DMS114 treated with DMSO at 0.1 percent for 48 hours (cell line): ENCODE measurements around the gene SYTL3.
"Not testable (repeated sequence)": the region's sequence is repeated elsewhere in the genome, so short reads cannot be mapped to it uniquely, and the experiment has no call there.

Experiments used
- DNase-seq: peaks from one replicate; lab custom pipeline; 2025; ENCODE audit not compliant: unreplicated experiment; lab: John Stamatoyannopoulos, UW

Gene SYTL3, protein sequence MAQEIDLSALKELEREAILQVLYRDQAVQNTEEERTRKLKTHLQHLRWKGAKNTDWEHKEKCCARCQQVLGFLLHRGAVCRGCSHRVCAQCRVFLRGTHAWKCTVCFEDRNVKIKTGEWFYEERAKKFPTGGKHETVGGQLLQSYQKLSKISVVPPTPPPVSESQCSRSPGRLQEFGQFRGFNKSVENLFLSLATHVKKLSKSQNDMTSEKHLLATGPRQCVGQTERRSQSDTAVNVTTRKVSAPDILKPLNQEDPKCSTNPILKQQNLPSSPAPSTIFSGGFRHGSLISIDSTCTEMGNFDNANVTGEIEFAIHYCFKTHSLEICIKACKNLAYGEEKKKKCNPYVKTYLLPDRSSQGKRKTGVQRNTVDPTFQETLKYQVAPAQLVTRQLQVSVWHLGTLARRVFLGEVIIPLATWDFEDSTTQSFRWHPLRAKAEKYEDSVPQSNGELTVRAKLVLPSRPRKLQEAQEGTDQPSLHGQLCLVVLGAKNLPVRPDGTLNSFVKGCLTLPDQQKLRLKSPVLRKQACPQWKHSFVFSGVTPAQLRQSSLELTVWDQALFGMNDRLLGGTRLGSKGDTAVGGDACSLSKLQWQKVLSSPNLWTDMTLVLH

GRCh38 chr6:158649289-158650143, at the start of gene SYTL3:
Gene SYTL3, plus strand, starts transcription at chr6:158650054. Its CDS starts 13,215 bp downstream, at chr6:158663269.
- DNase-seq = no peak

- no peak for DNase-seq
These were observed 46.4 kb upstream of the SYTL3 start for GRCh38 chr6:158603261-158604047.

DNA sequence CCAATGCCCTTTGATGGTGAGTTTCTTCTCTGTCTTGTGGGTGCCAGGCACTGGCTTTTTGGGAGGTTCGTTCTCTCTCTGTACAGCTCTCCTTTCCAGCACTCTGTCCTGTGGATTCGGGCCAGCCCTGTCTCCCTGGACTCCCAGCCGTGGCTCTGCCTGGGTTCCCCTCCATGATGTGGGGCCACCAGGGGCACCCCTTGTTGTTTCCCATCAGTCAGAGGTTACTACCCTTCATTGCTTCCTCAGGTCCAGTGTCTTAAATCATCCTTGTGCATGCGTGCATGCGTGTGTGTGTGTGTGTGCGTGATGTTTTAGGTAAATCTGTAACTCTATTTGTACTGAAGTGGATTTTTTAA, 45.8 kb upstream of the SYTL3 start:
- no peak for DNase-seq

- peak; percentile 27 for DNase-seq
These were observed 44.5 kb upstream of the SYTL3 start for GRCh38 chr6:158605266-158605878.

DNA sequence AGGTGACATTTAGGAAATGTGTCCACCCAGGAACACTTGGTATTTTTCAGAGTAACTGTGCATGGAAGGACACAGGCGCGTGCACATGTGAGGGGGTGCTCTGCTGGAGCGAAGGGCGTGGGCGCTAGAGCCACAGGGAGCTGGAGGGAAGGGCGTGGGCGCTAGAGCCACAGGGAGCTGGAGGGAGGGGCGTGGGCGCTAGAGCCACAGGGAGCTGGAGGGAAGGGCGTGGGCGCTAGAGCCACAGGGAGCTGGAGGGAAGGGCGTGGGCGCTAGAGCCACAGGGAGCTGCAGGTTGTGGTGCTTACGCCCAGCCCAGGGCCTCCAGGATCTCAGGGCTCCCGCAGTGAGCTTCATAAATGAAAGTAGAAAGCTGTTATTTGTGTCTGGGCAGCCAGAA, 43.8 kb upstream of the SYTL3 start:
- DNase-seq = not testable (repeated sequence)

GRCh38 chr6:158606935-158607334, 42.9 kb upstream of the SYTL3 start:
- DNase-seq = no peak

DNA sequence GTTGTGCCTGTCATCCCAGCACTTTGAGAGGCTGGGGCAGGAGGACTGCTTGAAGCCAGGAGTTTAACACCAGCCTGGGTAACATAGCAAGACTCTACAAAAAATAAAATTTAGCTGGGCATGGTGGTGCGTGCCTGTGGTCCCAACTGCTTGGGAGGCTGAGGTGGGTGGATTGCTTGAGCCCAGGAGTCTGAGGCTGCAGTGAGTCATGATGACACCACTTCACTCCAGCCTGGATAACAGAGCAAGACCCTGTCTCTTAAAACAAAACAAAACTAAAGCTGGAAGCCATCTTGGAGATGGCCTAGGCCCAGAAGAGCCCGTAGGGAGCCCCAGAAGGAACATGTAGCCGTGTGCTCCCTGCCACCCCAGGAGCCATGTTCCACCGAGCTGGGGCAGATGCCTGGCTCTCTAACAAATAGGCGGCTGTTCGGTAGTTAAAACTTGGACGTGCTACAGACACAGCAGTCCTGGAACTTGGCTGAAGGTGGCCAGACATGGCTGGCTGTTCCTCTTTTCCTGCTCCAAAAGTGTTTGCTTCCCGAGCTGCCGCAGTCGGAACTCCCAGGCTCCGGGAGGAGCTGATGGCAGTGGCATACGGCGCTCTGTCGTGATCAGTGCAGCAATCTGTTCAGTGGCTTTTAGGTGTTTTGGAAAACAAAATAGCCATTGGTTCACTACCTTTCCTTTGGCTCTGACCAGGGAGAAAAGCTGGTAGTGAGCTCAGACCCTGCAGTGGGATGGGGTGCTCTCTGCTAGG, 42.3 kb upstream of the SYTL3 start:
- DNase-seq = no peak

GRCh38 chr6:158608221-158608620, 41.6 kb upstream of the SYTL3 start:
- DNase-seq = no peak

DNA sequence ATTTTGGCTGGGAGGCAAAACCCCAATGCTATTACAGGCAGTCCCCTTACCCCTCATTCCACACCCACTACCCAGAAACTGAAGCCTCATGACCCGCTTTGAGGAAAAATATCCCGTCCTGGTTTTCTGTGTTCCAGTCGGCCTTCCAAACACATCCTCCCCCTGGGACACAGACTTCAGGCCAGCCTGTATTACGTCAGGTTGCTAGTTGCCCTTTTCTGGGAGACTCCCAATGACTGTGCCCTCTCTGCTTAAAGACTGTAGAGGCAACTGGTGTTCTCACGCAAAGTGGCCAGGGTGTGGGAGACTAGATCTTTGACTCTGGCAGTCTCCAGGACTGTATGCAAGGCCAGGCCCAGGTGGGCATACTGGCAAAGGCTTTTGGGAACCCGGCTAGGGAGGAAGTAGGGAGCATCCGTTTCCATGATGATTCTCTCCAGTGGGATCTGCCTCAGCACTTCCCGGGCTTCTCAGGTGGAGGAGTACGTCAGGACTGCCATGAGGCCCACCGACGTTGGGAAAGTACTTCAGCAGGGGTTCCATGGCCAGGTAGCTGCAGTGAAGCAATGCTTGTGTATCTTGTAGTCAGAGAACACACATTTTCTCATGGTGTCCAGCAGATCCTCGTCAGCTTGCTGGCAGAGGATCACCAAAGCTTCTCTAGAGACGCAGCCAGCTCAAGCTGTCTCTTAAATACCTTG, 40.2 kb upstream of the SYTL3 start:
- DNase-seq = no peak

DNA sequence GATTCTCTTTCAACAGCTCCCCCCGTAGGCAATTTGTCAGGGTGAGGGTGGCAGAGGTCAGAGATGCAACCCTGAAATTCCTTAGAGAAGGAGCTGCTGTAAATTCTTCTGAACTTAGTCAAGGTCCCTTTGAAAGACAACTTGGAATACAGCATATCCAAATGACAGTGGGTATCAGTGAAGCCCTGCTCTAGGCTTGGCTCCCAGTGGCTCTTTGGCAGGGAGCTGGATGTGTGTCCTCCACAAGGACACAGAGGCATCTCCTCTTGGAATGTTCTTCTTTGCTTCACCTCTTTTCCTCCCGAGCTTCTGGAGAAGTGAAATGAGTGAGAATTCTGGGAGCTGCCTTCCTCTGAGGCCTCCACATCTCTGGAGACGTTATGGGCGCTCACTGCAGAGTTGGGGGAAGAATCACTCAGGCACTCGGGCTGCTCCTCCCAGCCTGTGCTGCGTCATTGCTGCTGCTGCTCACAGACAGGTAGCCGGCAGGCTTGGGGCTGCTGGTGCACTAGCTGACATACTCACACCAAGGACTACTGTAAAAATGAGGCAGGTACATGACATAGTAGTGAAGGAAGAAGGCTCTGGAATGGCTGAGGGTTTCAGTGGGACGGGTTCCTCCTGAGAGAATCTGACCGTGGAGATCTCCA, 39.4 kb upstream of the SYTL3 start:
- DNase-seq = no peak

DNA sequence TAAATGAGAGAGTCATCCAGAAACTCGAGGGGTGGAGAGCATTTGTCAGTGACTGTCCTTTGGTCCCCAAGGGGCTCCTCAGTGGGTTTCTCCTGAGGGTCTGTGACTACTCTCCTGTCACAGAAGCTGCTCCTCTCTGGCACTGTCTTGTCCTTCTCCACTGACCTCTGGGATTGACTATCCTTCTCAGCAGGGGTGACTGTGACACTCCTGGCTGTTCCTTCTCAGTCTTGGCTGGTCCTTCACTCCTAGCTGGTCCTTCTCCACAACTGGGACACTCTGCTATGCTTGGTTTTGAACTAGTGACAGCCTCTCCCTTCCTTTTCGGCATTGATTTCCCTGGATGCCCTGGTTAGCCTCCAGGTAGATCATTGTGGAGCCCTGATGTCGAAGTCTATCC, 38.8 kb upstream of the SYTL3 start:
- no peak for DNase-seq

DNA sequence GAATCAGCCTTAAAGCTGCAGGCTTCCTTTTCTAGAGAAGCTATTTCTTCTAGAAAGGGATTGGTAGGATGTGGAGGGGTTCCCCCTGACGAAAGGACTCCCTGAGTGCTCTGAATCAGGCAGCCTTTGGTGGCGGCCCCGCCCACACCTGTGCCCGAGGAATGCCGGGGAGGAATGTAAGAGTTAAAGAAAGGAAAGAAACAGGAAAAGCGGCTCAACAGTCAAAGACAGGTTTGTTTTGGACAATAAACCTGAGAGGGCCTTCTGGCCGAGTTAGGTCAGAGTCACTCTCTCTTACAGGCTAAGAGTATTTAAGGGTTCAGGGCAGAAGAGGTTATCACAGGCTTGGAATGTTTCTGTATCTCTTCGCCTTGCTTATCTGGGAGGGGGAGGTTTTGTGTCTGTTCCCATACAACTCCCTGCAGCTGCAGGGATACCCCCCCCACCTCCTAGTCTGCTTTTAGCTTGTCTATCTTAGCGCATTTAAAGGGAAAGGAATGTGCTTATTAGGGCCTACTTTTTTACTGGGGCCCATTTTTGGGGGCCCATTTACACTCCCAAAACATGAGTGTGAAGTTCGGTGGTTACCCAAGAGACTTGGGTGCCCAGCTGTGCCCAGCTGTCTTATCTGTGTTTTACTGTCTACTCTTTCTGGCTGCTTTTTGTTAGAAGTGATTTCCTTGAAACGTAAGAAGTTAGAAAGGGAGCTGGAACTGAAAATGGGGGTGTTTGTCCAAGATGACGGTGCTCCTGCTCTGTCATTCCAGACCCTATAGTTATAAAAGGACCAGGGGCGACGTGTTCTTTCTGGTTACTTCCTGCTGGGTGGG, 38.1 kb upstream of the SYTL3 start:
- DNase-seq = no peak

DNA sequence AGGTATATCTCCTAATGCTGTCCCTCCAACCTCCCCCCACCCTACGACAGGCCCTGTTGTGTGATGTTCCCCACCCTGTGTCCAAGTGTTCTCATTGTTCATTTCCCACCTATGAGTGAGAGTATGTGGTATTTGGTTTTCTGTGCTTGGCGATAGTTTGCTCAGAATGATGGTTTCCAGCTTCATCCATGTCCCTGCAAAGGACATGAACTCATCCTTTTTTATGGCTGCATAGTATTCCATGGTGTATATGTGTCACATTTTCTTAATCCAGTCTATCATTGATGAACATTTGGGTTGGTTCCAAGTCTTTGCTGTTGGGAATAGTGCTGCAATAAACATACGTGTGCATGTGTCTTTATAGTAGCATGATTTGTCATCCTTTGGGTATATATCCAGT, 35.2 kb upstream of the SYTL3 start:
- not testable (repeated sequence) for DNase-seq

DNA sequence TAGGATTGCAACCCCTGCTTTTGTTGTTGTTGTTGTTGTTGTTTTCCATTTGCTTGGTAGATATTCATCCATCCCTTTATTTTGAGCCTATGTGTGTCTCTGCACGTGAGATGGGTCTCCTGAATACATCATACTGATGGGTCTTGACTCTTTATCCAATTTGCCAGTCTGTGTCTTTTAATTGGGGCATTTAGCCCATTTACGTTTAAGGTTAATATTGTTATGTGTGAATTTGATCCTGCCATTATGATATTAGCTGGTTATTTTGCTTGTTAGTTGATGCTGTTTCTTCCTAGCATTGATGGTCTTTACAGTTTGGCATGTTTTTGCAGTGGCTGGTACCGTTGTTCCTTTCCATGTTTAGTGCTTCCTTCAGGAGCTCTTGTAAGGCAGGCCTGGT, 31.6 kb upstream of the SYTL3 start:
- DNase-seq = not testable (repeated sequence)

DNA sequence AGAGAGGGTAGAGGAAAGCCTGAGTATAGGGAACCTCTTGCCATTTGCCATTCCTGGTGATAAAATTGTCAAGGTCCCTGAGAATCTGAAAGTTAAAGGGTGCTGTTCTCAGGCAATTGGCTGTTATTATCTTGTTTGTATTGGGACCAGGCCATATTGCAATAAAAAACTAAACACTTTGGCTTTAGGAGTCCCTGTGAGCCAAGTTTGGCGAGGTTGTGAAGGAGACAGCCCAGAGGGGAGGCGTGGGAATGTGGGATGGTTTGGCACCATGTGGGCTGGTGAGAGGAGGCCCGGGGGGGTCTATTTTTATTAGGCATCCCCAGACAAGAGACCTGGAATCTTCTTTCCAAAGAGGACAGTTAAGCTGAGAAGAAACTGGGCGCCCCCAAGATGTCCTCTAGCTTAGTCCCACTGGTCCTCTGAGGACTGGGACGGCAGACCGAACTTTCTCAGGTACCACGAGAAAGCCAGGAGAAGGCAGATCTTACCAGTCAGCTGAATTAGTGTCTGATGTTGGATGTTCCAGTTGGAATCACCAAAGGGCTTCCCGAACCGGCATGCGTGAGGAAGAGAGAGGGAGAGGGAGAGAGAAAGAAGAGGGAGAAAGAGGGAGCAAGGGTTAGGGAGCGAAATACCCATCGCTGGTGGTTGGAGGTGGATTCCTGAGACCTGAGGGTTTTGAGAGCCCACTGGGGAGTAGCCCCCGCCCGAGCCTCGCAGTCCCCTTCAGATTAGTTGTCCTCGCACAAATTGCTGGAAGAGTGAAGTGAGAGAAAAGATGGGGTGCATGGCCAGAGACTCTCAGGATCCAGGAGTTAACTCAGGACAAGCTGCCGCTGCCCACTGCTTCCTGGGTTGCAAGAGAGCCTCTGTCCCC, 29.7 kb upstream of the SYTL3 start:
- no peak for DNase-seq

DNA sequence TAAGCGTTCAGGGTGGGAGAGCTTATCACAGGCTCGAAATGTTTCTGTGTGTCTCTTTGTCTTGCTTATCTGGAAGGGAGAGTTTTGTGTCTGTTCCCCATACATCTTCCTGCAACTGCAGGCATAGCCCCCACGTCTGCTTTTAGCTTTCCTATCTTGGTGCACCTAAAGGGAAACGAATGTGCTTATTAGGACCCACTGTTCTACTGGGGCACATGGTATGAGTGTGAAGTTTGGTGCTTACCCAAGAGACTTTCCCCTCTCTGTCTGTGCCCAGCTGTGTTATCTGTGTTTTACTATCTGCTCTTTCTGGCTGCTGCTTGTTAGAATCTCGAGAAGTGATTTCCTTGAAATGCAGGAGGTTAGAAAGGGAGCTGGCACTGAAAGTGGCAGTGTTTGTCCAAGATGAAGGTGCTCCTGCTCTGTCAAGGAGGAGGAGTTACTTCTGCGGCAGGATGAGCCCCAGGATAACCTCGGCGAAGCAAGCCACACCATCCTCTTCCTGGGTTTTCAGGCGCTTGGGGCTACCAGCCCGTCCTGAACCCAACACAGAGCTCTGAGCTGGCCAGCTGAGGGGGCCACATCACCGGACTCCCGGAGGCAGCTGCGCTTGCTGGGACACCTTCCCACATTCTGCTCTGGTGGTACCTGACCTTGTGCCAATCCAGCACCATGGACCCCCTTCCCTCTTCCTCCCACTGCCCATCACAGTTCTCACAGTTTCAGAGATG, 28.7 kb upstream of the SYTL3 start:
- no peak for DNase-seq
